HEK293 (cell line): ENCODE measurements around the gene MTERF1.

Experiments
- CTCF ChIA-PET: fragments of 350-600 bp; formaldehyde crosslinking; extraction: SDS; loops from one replicate; lab custom pipeline; 2021; ENCODE audit warnings: antibody characterized with exemption; lab: Yijun Ruan, JAX
- POLR2A ChIA-PET: fragments of 300-600 bp; formaldehyde crosslinking; extraction: SDS; loops from one replicate; lab custom pipeline; 2020; ENCODE audit warnings: antibody characterized with exemption, inconsistent platforms; lab: Yijun Ruan, JAX
- H3K27ac ChIP-seq: fragments of 200-500 bp; sonication (Bioruptor generic); 2 replicates; pipeline ENCODE4 v1.5.1; 2014; ENCODE audit warnings: low read depth, low read length, control low read depth, inconsistent platforms; ENCODE audit errors: extremely low read depth
- H3K36me3 ChIP-seq, 2 experiments: fragments of 200-500 bp in 1 of 2; sonication (Bioruptor generic) in 1 of 2; 1 replicate in 1 of 2; 2 replicates in 1 of 2; pipeline ENCODE4 v1.5.1; 2014 to 2017; ENCODE audit warnings: inconsistent platforms in 2 of 2, low read length in 2 of 2; ENCODE audit not compliant: control insufficient read depth in 2 of 2, insufficient read depth in 1 of 2
- H3K4me1 ChIP-seq: fragments of 200-500 bp; sonication (Bioruptor generic); 2 replicates; pipeline ENCODE4 v1.5.1; 2014; ENCODE audit warnings: mild to moderate bottlenecking, low read length, inconsistent platforms; ENCODE audit not compliant: control insufficient read depth, insufficient read depth
- H3K4me3 ChIP-seq: 2 replicates; pipeline ENCODE4 v1.5.1; 2011; ENCODE audit warnings: low read depth, mild to moderate bottlenecking, control low read depth, low read length, moderate library complexity
- H3K9me3 ChIP-seq: fragments of 200-500 bp; sonication (Bioruptor generic); 2 replicates; pipeline ENCODE4 v1.5.1; 2014; ENCODE audit warnings: low read depth, low read length, inconsistent platforms; ENCODE audit not compliant: control insufficient read depth, insufficient read depth
- FEZF1 ChIP-seq: fragments of 450-650 bp; formaldehyde crosslinking; IDR thresholded peaks from 2 replicates; pipeline ENCODE4 v1.5.1; 2016; ENCODE audit warnings: missing biosample characterization, missing genetic modification characterization
- ZNF19 ChIP-seq: fragments of 450-650 bp; formaldehyde crosslinking; IDR thresholded peaks from 2 replicates; pipeline ENCODE4; 2016; ENCODE audit warnings: missing biosample characterization, missing genetic modification characterization, low read depth
- ZNF341 ChIP-seq: fragments of 450-650 bp; formaldehyde crosslinking; IDR thresholded peaks from 2 replicates; pipeline ENCODE4; 2016; ENCODE audit warnings: low read depth, missing biosample characterization, missing genetic modification characterization
- ZNF624 ChIP-seq: fragments of 450-650 bp; formaldehyde crosslinking; IDR thresholded peaks from 2 replicates; pipeline ENCODE4 v1.5.1; 2017; ENCODE audit warnings: missing biosample characterization, missing genetic modification characterization
- ZNF677 ChIP-seq: fragments of 450-650 bp; IDR thresholded peaks from 2 replicates; pipeline ENCODE4 v1.5.0; 2018; ENCODE audit warnings: missing biosample characterization, mild to moderate bottlenecking, missing genetic modification characterization, moderate library complexity
- ZNF692 ChIP-seq: fragments of 450-650 bp; formaldehyde crosslinking; IDR thresholded peaks from 2 replicates; pipeline ENCODE4 v1.5.1; 2016; ENCODE audit warnings: missing biosample characterization, missing genetic modification characterization
- ZNF704 ChIP-seq: fragments of 450-650 bp; formaldehyde crosslinking; IDR thresholded peaks from 2 replicates; pipeline ENCODE4 v1.5.1; 2016; ENCODE audit warnings: missing biosample characterization, missing genetic modification characterization
- ZNF843 ChIP-seq: fragments of 450-650 bp; formaldehyde crosslinking; IDR thresholded peaks from 2 replicates; pipeline ENCODE4 v1.5.1; 2016; ENCODE audit warnings: missing biosample characterization, missing genetic modification characterization
- TF ChIP-seq, protein P1 (sequence below): fragments of 450-650 bp; formaldehyde crosslinking; IDR thresholded peaks from 2 replicates; pipeline ENCODE4 v1.5.1; 2017; ENCODE audit warnings: missing biosample characterization, missing genetic modification characterization
- TF ChIP-seq, protein P2 (sequence below): fragments of 450-650 bp; formaldehyde crosslinking; IDR thresholded peaks from 2 replicates; pipeline ENCODE4 v1.5.1; 2016; ENCODE audit warnings: missing biosample characterization, missing genetic modification characterization

MTERF1 gene

DNA sequence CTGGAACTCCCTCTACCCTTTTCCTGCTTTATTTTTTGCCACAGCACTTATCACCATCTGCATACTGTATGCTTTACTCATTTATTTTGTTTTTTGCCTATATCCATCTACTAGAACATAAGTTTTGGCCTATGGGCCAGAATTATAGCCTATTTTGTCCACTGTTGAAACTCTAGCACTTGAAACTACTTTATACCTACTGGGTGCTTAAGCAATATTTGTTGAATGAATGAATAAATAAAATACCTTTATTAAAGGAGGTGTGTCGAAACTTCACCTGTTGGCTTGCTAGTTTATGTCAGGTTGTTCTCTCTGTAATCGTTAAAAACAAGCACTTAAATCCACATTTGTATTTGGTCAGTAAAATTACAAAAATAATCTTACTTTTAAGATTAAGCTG is 53.3 kb downstream of the MTERF1 start:
- ChIA-PET CTCF (interaction anchor here (0.6 kb wide), 1 partner anchor 1394 kb away, joined by 4 read pairs; no protein-coding TSS in a partner anchor), POLR2A (no interaction called here)
- Histone ChIP-seq H3K9me3 (no peaks in the 10 kb centered on the region), H3K4me1 (no peaks in the 10 kb centered on the region), H3K27ac (no peak overlapping the region), H3K36me3 (no peaks in the 10 kb centered on the region), H3K4me3 (no peak overlapping the region)
- TF ChIP-seq ZNF704 (tag by site-specific recombination) (no peak), ZNF341 (tag by site-specific recombination) (no peak)
- TF ChIP-seq, protein P1, sequence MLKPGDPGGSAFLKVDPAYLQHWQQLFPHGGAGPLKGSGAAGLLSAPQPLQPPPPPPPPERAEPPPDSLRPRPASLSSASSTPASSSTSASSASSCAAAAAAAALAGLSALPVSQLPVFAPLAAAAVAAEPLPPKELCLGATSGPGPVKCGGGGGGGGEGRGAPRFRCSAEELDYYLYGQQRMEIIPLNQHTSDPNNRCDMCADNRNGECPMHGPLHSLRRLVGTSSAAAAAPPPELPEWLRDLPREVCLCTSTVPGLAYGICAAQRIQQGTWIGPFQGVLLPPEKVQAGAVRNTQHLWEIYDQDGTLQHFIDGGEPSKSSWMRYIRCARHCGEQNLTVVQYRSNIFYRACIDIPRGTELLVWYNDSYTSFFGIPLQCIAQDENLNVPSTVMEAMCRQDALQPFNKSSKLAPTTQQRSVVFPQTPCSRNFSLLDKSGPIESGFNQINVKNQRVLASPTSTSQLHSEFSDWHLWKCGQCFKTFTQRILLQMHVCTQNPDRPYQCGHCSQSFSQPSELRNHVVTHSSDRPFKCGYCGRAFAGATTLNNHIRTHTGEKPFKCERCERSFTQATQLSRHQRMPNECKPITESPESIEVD = no peak

DNA sequence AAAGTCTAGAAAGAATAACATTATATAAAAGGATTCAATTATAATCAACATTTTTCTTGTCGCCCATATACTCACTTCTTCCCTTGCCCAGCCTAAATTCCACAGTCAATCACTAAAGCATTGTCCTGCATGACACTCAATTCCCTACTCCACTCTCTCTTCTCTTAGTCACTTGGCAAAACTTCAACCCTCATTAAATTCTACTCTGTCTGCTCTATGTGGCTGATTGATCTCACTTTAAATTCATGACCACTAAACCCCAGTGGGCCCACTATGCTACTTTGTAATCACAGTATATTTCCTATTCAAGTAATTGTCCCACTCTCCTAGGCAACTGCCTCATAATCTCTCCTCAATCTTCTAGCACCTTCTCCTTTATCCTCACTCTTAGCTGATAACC is 54.1 kb downstream of the MTERF1 start:
- no peak overlapping the region for H3K27ac ChIP-seq
- POLR2A ChIA-PET = no interaction called here
- no peaks in the 10 kb centered on the region for H3K36me3 ChIP-seq

DNA sequence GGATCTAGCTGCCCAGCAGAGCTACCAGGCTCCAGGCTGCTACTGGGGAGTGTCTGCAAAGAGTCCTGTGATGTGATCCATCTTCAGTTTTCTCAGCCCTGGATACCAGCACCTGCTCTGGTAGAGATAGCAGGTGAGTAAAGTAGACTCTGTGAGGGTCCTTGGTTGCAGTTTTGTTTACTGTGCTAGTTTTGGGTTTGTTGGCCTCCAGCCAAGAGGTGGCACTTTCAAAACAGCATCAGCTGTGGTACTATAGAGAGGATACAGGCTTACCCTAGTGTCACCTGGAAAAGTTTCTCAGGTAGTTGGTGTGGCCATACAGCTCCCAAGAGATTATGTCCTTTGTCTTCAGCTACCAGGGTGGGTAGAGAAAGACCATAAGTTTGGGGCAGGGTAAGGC is 56.3 kb downstream of the MTERF1 start:
- TF ChIP-seq, protein P2, sequence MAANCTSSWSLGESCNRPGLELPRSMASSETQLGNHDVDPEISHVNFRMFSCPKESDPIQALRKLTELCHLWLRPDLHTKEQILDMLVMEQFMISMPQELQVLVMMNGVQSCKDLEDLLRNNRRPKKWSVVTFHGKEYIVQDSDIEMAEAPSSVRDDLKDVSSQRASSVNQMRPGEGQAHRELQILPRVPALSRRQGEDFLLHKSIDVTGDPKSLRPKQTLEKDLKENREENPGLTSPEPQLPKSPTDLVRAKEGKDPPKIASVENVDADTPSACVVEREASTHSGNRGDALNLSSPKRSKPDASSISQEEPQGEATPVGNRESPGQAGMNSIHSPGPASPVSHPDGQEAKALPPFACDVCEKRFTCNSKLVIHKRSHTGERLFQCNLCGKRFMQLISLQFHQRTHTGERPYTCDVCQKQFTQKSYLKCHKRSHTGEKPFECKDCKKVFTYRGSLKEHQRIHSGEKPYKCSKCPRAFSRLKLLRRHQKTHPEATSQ (tag by site-specific recombination) = no peak
- POLR2A ChIA-PET = no interaction called here
- H3K27ac ChIP-seq = no peak overlapping the region
- no peak overlapping the region for H3K4me3 ChIP-seq
- no peaks in the 10 kb centered on the region for H3K9me3 ChIP-seq
- CTCF ChIA-PET = interaction anchor here (0.6 to 0.7 kb wide), 2 partner anchors 29 to 530 kb away, joined by 3 read pairs; no protein-coding TSS in a partner anchor
- H3K36me3 ChIP-seq = no peaks in the 10 kb centered on the region
- no peaks in the 10 kb centered on the region for H3K4me1 ChIP-seq

More for the DNA sequence above, 54.1 kb downstream of the MTERF1 start:
- peak; percentile 73 for TF ChIP-seq ZNF843
- TF ChIP-seq ZNF19 = no peak
- TF ChIP-seq ZNF624 (tag by site-specific recombination) = no peak
- TF ChIP-seq FEZF1 (tag by site-specific recombination) = peak; percentile 36
- TF ChIP-seq, protein P1 = peak; percentile 22; the same call in 1 of the 2 replicates
- TF ChIP-seq ZNF677 (tag by site-specific recombination) = no peak
- peak; percentile 88 for TF ChIP-seq ZNF692 (tag by site-specific recombination)
- Histone ChIP-seq H3K9me3 (no peaks in the 10 kb centered on the region), H3K4me1 (no peaks in the 10 kb centered on the region), H3K4me3 (no peak overlapping the region)
- CTCF ChIA-PET = interaction anchor here (0.7 kb wide), 1 partner anchor 570 kb away, joined by 3 read pairs; no protein-coding TSS in a partner anchor
